GM10248 (cell line): ENCODE results near the gene IDH3A.

Experiments
- CTCF ChIA-PET: fragments of 300-600 bp; sonication (Branson Sonifier 250); formaldehyde crosslinking; extraction: SDS; loops from one replicate; lab custom pipeline; 2021; ENCODE audit warnings: antibody characterized with exemption; lab: Yijun Ruan, JAX
- POLR2A ChIA-PET: fragments of 350-650 bp; sonication (Branson Sonifier 250); formaldehyde crosslinking; extraction: SDS; loops from one replicate; lab custom pipeline; 2020; ENCODE audit warnings: antibody characterized with exemption; lab: Yijun Ruan, JAX
- DNase-seq: peaks from one replicate; pipeline ENCODE4 v3.0.0; 2012; ENCODE audit errors: extremely low spot score
- TF ChIP-seq, protein P1 (sequence below): IDR thresholded peaks from 2 replicates; pipeline ENCODE4 v1.5.1; 2012; ENCODE audit warnings: mild to moderate bottlenecking, low read depth; ENCODE audit errors: extremely low read depth, missing control alignments, control extremely low read depth

IDH3A gene

DNA sequence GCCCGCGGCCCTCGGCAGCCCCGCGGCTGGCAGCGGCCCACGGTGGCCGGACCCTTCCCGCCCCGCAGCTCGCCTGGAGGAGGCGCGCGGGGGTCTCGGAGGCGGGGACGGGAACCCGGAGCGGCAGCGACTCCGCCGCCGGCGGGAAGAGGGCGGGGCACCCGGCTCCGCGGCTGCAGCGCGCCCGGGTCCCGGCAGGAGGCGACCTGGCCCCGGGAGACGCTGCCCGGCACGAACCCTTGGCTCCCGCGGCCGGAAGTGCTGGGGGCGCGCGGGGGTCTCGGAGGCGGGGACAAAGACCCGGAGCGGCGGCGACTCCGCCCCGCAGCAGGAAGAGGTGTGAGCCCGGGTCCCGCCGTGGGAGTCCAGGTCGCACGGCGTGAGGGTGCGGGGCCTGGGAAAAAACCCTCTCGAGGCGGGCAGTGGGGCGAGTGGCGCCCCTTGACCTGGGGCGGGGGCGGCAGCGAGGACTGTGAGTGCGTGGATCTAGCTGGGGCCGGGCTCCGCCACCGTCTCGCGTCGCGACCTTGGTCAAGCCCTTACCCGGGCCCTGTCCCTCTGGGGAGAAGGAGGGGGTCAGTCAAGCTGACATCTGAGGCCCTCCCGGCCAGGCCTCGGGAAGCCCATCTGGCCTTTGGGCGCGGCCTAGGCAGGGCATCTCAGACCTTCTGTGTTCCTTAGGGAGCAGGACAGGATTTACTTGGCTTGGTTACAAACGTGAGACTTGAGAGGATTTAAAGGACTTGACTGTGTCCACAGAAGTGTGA is 17.7 kb upstream of the IDH3A start, which contains the start of gene CIB2:
CIB2 (minus strand) TSS at position 151 of the 767 bp plus-strand sequence. CDS start 230 bp downstream, outside the sequence.
- TF ChIP-seq, protein P1, sequence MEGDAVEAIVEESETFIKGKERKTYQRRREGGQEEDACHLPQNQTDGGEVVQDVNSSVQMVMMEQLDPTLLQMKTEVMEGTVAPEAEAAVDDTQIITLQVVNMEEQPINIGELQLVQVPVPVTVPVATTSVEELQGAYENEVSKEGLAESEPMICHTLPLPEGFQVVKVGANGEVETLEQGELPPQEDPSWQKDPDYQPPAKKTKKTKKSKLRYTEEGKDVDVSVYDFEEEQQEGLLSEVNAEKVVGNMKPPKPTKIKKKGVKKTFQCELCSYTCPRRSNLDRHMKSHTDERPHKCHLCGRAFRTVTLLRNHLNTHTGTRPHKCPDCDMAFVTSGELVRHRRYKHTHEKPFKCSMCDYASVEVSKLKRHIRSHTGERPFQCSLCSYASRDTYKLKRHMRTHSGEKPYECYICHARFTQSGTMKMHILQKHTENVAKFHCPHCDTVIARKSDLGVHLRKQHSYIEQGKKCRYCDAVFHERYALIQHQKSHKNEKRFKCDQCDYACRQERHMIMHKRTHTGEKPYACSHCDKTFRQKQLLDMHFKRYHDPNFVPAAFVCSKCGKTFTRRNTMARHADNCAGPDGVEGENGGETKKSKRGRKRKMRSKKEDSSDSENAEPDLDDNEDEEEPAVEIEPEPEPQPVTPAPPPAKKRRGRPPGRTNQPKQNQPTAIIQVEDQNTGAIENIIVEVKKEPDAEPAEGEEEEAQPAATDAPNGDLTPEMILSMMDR = peak; percentile 84
- POLR2A ChIA-PET = interaction anchor here (1.8 kb wide), 1 partner anchor 134 kb away, joined by 7 read pairs; the partner anchor contains the start of gene DNAJA4
- CTCF ChIA-PET = interaction anchor here (0.7 to 11.3 kb wide), 32 partner anchors 9 to 291 kb away, joined by 3 to 193 read pairs (median 5); partner anchors contain the start of gene IDH3A
- DNase-seq = peak; percentile 94

DNA sequence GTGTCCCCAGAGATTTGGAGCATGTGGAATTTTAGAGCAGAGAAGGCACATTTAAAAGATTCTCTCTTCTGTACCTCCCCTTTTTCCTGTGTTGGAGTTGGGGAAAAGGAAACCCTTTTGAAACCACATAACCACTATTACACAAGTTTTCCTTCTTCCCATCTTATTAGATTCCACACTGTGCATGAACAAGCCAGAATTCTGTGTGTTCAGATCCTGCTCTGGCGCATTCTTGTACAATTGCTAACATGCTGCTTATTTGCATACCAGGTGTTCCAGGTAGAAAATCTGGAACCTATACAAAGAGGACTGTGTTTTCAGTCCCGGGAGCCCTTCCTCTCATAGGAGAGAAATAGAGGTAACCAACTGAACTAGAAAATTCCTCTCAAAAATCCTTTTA is 15.4 kb upstream of the IDH3A start:
- ChIA-PET POLR2A (no interaction called here), CTCF (interaction anchor here (0.9 to 1.9 kb wide), 3 partner anchors 61 to 107 kb away, joined by 3 to 19 read pairs (median 9); no protein-coding TSS in a partner anchor)
- DNase-seq = no peak
- TF ChIP-seq, protein P1 = no peak

DNA sequence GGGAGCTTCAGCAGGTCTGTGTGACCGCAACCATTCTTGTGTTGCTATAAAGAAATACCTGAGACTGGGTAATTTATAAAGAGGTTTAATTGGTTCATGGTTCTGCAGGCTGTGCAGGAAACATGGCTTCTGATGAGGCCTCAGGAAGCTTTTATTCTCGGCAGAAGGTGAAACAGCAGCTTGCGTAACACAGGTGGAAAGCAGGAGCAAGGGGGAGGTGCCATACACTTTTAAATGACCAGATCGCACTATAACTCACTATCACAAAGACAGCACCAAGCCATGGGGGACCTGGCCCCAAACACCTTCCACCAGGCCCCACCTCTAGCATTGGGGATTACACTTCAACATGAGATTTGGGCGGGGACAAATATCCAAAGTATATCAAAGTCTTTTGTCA is 9.6 kb upstream of the IDH3A start:
- ChIA-PET POLR2A (no interaction called here), CTCF (interaction anchor here (1.1 to 5.2 kb wide), 8 partner anchors 9 to 173 kb away, joined by 4 to 19 read pairs (median 4); partner anchors contain the start of gene CIB2)
- TF ChIP-seq, protein P1 = no peak
- no peak for DNase-seq

DNA sequence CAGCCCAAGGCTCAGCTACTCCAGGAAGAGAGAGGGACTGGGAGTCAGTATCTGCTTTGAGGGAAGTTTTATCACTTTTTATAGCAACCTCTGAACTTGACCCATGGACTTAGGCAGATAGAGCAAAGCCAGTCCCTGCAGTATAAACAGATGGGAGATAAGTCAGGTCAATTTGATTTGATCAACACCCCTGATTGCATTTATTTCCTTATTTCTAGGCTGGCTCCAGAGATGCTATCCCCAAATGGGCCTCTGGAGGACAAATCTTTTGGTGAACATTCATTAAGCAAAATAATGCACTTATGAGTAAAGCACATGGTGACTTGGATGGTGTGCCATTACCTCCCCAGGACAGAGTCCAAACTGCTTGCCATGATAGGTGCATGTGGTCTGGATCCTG is 8.9 kb upstream of the IDH3A start:
- CTCF ChIA-PET = interaction anchor here (1.6 to 5.2 kb wide), 4 partner anchors 10 to 55 kb away, joined by 5 to 19 read pairs (median 14); partner anchors contain the start of gene CIB2
- no peak for DNase-seq
- POLR2A ChIA-PET = no interaction called here
- TF ChIP-seq, protein P1 = no peak

- DNase-seq = no peak
- TF ChIP-seq, protein P1 = no peak
- ChIA-PET CTCF (interaction anchor here (1.6 to 2.1 kb wide), 2 partner anchors 53 to 99 kb away, joined by 6 to 7 read pairs; no protein-coding TSS in a partner anchor), POLR2A (no interaction called here)
Observed at GRCh38 chr15:78142332-78142731, 6.8 kb upstream of the IDH3A start.

DNA sequence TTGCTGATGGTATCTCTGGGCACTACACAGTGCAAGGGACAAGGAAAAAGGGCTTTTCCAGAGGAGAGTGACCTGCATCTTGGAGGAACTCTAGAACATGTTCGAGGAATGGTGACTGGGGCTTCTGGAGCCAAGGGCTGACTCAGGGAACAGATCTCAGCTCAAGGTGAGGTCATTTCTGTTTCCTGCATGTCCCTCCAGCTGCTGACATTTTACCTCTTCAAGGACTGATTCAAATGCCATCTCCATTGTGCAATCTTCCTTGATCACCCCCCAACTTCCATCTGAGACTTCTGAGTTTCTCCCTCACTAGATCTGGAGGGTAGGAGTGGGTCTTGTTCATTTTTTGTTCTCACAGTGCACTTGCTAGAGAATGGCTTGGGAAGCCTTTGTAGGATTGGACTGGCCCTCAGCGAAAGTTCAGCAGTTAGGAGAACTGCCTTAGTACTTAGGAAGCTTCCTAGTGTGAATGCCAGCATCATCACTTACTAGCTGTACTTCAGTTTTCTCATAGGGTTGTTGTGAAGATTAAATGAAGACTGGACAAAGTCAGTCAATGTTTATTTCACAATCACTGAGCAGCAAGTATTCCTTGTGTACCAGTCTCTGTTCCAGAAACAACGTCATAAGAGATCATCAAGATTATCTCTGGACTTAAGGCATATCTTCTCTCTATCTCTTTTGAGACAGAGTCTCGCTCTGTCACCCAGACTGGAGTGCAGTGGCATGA is 2.6 kb upstream of the IDH3A start:
- TF ChIP-seq, protein P1 = no peak
- POLR2A ChIA-PET = no interaction called here
- CTCF ChIA-PET = interaction anchor here (1.0 to 4.6 kb wide), 5 partner anchors 16 to 187 kb away, joined by 3 to 24 read pairs (median 9); partner anchors contain the start of gene CIB2
- DNase-seq = no peak
